ENCODE measurements around the gene RAB6A.

DNA sequence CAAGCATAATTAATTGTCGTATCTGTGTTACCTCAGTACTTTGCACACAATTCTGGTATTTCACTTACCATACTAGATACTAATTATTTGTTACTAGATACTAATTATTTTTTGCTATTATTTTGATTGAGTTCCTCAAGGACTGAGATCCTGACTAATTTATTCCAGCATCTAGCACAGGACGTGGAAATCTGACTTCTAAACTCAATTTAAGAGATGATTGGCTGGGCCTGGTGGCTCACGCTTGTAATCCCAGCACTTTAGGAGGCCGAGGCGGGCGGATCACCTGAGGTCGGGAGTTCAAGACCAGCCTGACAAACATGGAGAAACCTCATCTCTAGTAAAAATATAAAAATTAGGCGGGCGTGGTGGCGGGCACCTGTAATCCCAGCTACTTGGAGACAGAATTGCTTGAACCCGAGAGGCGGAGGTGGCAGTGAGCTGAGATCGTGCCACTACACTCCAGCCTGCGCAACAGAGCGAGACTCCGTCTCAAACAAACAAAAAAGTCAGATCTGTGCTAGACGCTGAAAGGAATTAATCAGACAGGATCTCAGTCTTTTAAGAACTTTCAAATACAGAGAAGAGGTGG lies 26.3 kb upstream of the RAB6A start:
- TF ChIP-seq CTCF (IDR thresholded peaks at IDR 0.05) = no peak
- no peak for TF ChIP-seq EP300 (IDR thresholded peaks at IDR 0.05)
- TF ChIP-seq POLR2AphosphoS5 (IDR thresholded peaks at IDR 0.05) = no peak
